A549 (cell line): ENCODE data around the gene CELF6.

ENCODE experiments used
- EHMT2 ChIP-seq: fragments of 200-600 bp; sonication (generic); IDR thresholded peaks from 2 replicates; pipeline ENCODE4 v1.6.1; 2016; ENCODE audit warnings: antibody characterized with exemption, low read depth, mild to moderate bottlenecking, moderate library complexity
- HOXA7 ChIP-seq: fragments of 250-450 bp; sonication (Bioruptor Pico); IDR thresholded peaks from 2 replicates; pipeline ENCODE4 v1.5.0; 2020; ENCODE audit warnings: mild to moderate bottlenecking, moderate library complexity
- POLR2A ChIP-seq: IDR thresholded peaks from 2 replicates; pipeline ENCODE4 v1.6.1; 2012; ENCODE audit warnings: mild to moderate bottlenecking, low read length
- POLR2AphosphoS2 ChIP-seq: conservative IDR thresholded peaks from 2 replicates; pipeline ENCODE4 v1.6.1; 2012; ENCODE audit warnings: low read length, improper control_type of control experiment, inconsistent platforms
- RFX5 ChIP-seq: fragments of 450-650 bp; IDR thresholded peaks from 2 replicates; pipeline ENCODE4 v1.7.1; 2014; ENCODE audit warnings: antibody characterized with exemption, mild to moderate bottlenecking, moderate library complexity
- SMC3 ChIP-seq: fragments of >200 bp; sonication (Bioruptor Twin); formaldehyde crosslinking; IDR thresholded peaks from 3 replicates; pipeline ENCODE4 v1.6.1; 2018; ENCODE audit warnings: inconsistent platforms
- TF ChIP-seq, protein P1 (sequence below): fragments of 200-600 bp; sonication (generic); IDR thresholded peaks from 2 replicates; pipeline ENCODE4 v1.6.1; 2016; ENCODE audit warnings: antibody characterized with exemption, mild to moderate bottlenecking, moderate library complexity
- TF ChIP-seq, protein P2 (sequence below): fragments of >200 bp; sonication (Bioruptor Twin); formaldehyde crosslinking; IDR thresholded peaks from 3 replicates; pipeline ENCODE4 v1.5.1; 2016
- TF ChIP-seq, protein P3 (sequence below): fragments of 150-350 bp; IDR thresholded peaks from 2 replicates; pipeline ENCODE4 v1.6.1; 2014; ENCODE audit warnings: low read depth, mild to moderate bottlenecking, low read length
- TF ChIP-seq, protein P4 (sequence below): fragments of >200 bp; sonication (Bioruptor Twin); formaldehyde crosslinking; IDR thresholded peaks from 3 replicates; pipeline ENCODE4 v1.6.1; 2016

DNA sequence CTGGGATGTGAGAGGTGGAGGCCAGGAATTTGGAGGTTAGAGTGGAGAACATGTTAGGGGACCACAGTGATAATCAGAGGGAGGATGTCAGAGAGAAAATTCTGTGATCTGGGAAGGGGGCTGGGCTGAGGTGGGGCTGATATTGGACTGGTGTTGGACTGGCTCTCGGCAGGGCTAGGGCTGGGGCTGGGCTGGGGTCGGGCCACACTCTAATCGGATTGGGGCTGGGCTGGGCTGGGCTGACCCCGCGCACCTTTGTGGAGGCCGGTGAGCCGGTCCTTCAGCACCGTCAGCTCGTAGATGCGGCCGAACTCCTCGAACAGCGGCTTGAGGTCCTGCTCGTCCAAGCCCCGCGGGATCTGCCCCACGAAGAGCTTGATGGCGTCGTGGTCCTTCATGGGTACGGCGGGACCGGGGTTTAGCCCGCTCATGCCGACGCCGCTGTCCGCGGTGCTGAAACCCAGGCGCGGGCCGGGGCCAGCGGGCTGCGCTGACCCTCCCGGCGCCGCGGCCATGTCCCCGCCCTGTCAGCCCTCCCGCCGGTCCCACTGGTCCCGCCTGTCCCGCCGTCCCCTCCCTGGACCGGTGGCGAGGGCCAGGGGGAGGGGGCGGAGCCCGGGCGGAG lies 485 bp downstream of the CELF6 start:
- no peak for TF ChIP-seq SMC3
- TF ChIP-seq, protein P1, sequence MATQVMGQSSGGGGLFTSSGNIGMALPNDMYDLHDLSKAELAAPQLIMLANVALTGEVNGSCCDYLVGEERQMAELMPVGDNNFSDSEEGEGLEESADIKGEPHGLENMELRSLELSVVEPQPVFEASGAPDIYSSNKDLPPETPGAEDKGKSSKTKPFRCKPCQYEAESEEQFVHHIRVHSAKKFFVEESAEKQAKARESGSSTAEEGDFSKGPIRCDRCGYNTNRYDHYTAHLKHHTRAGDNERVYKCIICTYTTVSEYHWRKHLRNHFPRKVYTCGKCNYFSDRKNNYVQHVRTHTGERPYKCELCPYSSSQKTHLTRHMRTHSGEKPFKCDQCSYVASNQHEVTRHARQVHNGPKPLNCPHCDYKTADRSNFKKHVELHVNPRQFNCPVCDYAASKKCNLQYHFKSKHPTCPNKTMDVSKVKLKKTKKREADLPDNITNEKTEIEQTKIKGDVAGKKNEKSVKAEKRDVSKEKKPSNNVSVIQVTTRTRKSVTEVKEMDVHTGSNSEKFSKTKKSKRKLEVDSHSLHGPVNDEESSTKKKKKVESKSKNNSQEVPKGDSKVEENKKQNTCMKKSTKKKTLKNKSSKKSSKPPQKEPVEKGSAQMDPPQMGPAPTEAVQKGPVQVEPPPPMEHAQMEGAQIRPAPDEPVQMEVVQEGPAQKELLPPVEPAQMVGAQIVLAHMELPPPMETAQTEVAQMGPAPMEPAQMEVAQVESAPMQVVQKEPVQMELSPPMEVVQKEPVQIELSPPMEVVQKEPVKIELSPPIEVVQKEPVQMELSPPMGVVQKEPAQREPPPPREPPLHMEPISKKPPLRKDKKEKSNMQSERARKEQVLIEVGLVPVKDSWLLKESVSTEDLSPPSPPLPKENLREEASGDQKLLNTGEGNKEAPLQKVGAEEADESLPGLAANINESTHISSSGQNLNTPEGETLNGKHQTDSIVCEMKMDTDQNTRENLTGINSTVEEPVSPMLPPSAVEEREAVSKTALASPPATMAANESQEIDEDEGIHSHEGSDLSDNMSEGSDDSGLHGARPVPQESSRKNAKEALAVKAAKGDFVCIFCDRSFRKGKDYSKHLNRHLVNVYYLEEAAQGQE: peak; percentile 92
- TF ChIP-seq EHMT2: peak; percentile 75
- TF ChIP-seq, protein P2, sequence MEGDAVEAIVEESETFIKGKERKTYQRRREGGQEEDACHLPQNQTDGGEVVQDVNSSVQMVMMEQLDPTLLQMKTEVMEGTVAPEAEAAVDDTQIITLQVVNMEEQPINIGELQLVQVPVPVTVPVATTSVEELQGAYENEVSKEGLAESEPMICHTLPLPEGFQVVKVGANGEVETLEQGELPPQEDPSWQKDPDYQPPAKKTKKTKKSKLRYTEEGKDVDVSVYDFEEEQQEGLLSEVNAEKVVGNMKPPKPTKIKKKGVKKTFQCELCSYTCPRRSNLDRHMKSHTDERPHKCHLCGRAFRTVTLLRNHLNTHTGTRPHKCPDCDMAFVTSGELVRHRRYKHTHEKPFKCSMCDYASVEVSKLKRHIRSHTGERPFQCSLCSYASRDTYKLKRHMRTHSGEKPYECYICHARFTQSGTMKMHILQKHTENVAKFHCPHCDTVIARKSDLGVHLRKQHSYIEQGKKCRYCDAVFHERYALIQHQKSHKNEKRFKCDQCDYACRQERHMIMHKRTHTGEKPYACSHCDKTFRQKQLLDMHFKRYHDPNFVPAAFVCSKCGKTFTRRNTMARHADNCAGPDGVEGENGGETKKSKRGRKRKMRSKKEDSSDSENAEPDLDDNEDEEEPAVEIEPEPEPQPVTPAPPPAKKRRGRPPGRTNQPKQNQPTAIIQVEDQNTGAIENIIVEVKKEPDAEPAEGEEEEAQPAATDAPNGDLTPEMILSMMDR: no peak
- no peak for TF ChIP-seq POLR2A
- TF ChIP-seq, protein P3, sequence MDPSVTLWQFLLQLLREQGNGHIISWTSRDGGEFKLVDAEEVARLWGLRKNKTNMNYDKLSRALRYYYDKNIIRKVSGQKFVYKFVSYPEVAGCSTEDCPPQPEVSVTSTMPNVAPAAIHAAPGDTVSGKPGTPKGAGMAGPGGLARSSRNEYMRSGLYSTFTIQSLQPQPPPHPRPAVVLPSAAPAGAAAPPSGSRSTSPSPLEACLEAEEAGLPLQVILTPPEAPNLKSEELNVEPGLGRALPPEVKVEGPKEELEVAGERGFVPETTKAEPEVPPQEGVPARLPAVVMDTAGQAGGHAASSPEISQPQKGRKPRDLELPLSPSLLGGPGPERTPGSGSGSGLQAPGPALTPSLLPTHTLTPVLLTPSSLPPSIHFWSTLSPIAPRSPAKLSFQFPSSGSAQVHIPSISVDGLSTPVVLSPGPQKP: no peak
- no peak for TF ChIP-seq POLR2AphosphoS2
- no peak for TF ChIP-seq HOXA7 (CRISPR knock-in tag)
- TF ChIP-seq, protein P4, sequence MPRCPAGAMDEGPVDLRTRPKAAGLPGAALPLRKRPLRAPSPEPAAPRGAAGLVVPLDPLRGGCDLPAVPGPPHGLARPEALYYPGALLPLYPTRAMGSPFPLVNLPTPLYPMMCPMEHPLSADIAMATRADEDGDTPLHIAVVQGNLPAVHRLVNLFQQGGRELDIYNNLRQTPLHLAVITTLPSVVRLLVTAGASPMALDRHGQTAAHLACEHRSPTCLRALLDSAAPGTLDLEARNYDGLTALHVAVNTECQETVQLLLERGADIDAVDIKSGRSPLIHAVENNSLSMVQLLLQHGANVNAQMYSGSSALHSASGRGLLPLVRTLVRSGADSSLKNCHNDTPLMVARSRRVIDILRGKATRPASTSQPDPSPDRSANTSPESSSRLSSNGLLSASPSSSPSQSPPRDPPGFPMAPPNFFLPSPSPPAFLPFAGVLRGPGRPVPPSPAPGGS: no peak
- no peak for TF ChIP-seq RFX5
